GM13977 (cell line): ENCODE results near the gene RANBP1.

Source experiments
- DNase-seq: peaks from one replicate; pipeline ENCODE4 v3.0.0; 2012; ENCODE audit warnings: low spot score
- CTCF ChIP-seq: IDR thresholded peaks from 2 replicates; pipeline ENCODE4 v1.5.1; 2012; ENCODE audit warnings: mild to moderate bottlenecking, control low read depth; ENCODE audit not compliant: insufficient read depth; ENCODE audit errors: extremely low read depth, missing control alignments
- in situ Hi-C: fragments of 300-500 bp; cut with MboI; formaldehyde crosslinking; loops from one replicate; pipeline ENCODE4 v1.12.0; 2022; ENCODE audit warnings: low sequenced_read_pairs, low pct_unique_long_range_greater_than_20kb, mixed read lengths, inconsistent platforms; ENCODE audit not compliant: unreplicated experiment

The RANBP1 gene

GRCh38 chr22:20094197-20094807 lies 21.6 kb upstream of the RANBP1 start:
- DNase-seq = no peak
- in situ Hi-C loops = no loop called here
- no peak for TF ChIP-seq CTCF

- TF ChIP-seq CTCF = no peak
- in situ Hi-C loops = no loop called here
- DNase-seq = no peak
These were observed 20.4 kb upstream of the RANBP1 start for GRCh38 chr22:20095521-20095920.

- no peak for DNase-seq
- TF ChIP-seq CTCF = no peak
- in situ Hi-C loops = no loop called here
These were observed 19.1 kb upstream of the RANBP1 start for GRCh38 chr22:20096574-20097420.

GRCh38 chr22:20099099-20099711 lies 16.7 kb upstream of the RANBP1 start:
- in situ Hi-C loops = no loop called here
- DNase-seq = no peak
- no peak for TF ChIP-seq CTCF

- DNase-seq = no peak
- no peak for TF ChIP-seq CTCF
- in situ Hi-C loops = no loop called here
These were observed 14.3 kb upstream of the RANBP1 start for GRCh38 chr22:20101638-20102037.

GRCh38 chr22:20102203-20102780 lies 13.6 kb upstream of the RANBP1 start:
- in situ Hi-C loops = no loop called here
- no peak for TF ChIP-seq CTCF
- no peak for DNase-seq
